ENCODE measurements around the gene KMT2A. TPM values are rescaled to one million over a fixed set of nuclear protein-coding genes. Genes with fewer than 3 reads are reported as not detected.
"Not testable (repeated sequence)": the region's sequence is repeated elsewhere in the genome, so short reads cannot be mapped to it uniquely, and the experiment has no call there.

The KMT2A gene
- total RNA-seq, 1 donor from 2014 or later, result 34.4 TPM

- DNase-seq, result peak; percentile 66
These were observed 901 bp upstream of the KMT2A start for GRCh38 chr11:118435290-118435892.

- DNase-seq, result peak; percentile 39
These were observed 431 bp downstream of the KMT2A start for GRCh38 chr11:118436639-118437207.

GRCh38 chr11:118437208-118438125, 1.2 kb downstream of the KMT2A start:
- DNase-seq, result peak; percentile 45

- peak; percentile 83 for DNase-seq
These were observed 2.1 kb downstream of the KMT2A start for GRCh38 chr11:118438314-118438931.

- no peak for DNase-seq
These were observed 3.4 kb downstream of the KMT2A start for GRCh38 chr11:118439646-118440045.

GRCh38 chr11:118441770-118442275, 5.5 kb downstream of the KMT2A start:
- no peak for DNase-seq

GRCh38 chr11:118442301-118442700, 6.0 kb downstream of the KMT2A start:
- DNase-seq, result no peak

GRCh38 chr11:118442908-118443589, 6.8 kb downstream of the KMT2A start:
- no peak for DNase-seq

GRCh38 chr11:118443590-118444218, 7.4 kb downstream of the KMT2A start:
- no peak for DNase-seq

GRCh38 chr11:118447423-118447822, 11.1 kb downstream of the KMT2A start:
- DNase-seq, result no peak

- DNase-seq, result no peak
These were observed 12.0 kb downstream of the KMT2A start for GRCh38 chr11:118448294-118448693.

GRCh38 chr11:118449316-118449918, 13.1 kb downstream of the KMT2A start:
- DNase-seq, result no peak

- DNase-seq, result no peak
These were observed 14.2 kb downstream of the KMT2A start for GRCh38 chr11:118450451-118450850.

GRCh38 chr11:118462178-118462577, 25.9 kb downstream of the KMT2A start:
- DNase-seq, result no peak

GRCh38 chr11:118468968-118469367, 32.7 kb downstream of the KMT2A start:
- DNase-seq, result not testable (repeated sequence)

GRCh38 chr11:118471030-118471429, 34.7 kb downstream of the KMT2A start:
- DNase-seq, result no peak

GRCh38 chr11:118473537-118473936, 37.2 kb downstream of the KMT2A start:
- no peak for DNase-seq

- DNase-seq, result no peak
These were observed 40.4 kb downstream of the KMT2A start for GRCh38 chr11:118476676-118477075.

- DNase-seq, result not testable (repeated sequence)
These were observed 44.9 kb downstream of the KMT2A start for GRCh38 chr11:118481238-118481637.

GRCh38 chr11:118484405-118484804, 48.1 kb downstream of the KMT2A start:
- DNase-seq, result no peak

GRCh38 chr11:118485273-118485672, 49.0 kb downstream of the KMT2A start:
- no peak for DNase-seq

All from dermis blood vessel endothelial cell (primary cell).